ENCODE results near the gene ALDH1B1. TPM values are rescaled to one million over a fixed set of nuclear protein-coding genes. Genes with fewer than 3 reads are reported as not detected.

Gene ALDH1B1
- total and polyA plus RNA-seq, 2 of the 13 experiments (the other 11 are each of a cell fraction or from before 2014, with no cell fraction given): 45.1 to 125 TPM

GRCh38 chr9:38437193-38437823 is 44.8 kb downstream of the ALDH1B1 start (continued):
- TF ChIP-seq, protein P1, sequence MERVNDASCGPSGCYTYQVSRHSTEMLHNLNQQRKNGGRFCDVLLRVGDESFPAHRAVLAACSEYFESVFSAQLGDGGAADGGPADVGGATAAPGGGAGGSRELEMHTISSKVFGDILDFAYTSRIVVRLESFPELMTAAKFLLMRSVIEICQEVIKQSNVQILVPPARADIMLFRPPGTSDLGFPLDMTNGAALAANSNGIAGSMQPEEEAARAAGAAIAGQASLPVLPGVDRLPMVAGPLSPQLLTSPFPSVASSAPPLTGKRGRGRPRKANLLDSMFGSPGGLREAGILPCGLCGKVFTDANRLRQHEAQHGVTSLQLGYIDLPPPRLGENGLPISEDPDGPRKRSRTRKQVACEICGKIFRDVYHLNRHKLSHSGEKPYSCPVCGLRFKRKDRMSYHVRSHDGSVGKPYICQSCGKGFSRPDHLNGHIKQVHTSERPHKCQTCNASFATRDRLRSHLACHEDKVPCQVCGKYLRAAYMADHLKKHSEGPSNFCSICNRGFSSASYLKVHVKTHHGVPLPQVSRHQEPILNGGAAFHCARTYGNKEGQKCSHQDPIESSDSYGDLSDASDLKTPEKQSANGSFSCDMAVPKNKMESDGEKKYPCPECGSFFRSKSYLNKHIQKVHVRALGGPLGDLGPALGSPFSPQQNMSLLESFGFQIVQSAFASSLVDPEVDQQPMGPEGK (CRISPR knock-in tag; IDR thresholded peaks at IDR 0.05): peak; percentile 30; the same call in 1 of the 2 replicates
- TF ChIP-seq ZNF781 (CRISPR knock-in tag; IDR thresholded peaks at IDR 0.05; ENCODE audit: borderline replicate concordance, not compliant biosample characterization) (peak; percentile 79), FOSL2 (CRISPR knock-in tag; IDR thresholded peaks at IDR 0.05) (peak; percentile 68), ZFAT (CRISPR knock-in tag; conservative IDR thresholded peaks at IDR 0.05) (no peak), ZNF792 (CRISPR knock-in tag; IDR thresholded peaks at IDR 0.05) (peak; percentile 80), ZNF180 (CRISPR knock-in tag; IDR thresholded peaks at IDR 0.05; ENCODE audit: borderline replicate concordance, low read depth) (no peak), ZFP36L2 (CRISPR knock-in tag; IDR thresholded peaks at IDR 0.05) (no peak), ZBED4 (CRISPR knock-in tag; IDR thresholded peaks at IDR 0.05; ENCODE audit: borderline replicate concordance) (peak; percentile 63), PAWR (CRISPR knock-in tag; IDR thresholded peaks at IDR 0.05; ENCODE audit: borderline replicate concordance) (no peak), RCOR2 (CRISPR knock-in tag; IDR thresholded peaks at IDR 0.05) (peak; percentile 64; the same call in 1 of the 2 replicates), SP140L (CRISPR knock-in tag; IDR thresholded peaks at IDR 0.05; ENCODE audit: borderline replicate concordance) (0 out of 2 replicates have a peak, but pooled peaks have one; percentile 51), ZFP90 (CRISPR knock-in tag; IDR thresholded peaks at IDR 0.05; ENCODE audit: borderline replicate concordance) (no peak), GATAD2A (CRISPR knock-in tag; IDR thresholded peaks at IDR 0.05) (peak; percentile 74), SMAD3 (CRISPR knock-in tag; IDR thresholded peaks at IDR 0.05) (no peak), GTF3A (CRISPR knock-in tag; conservative IDR thresholded peaks at IDR 0.05) (no peak), ZNF335 (CRISPR knock-in tag; IDR thresholded peaks at IDR 0.05) (0 out of 2 replicates have a peak, but pooled peaks have one; percentile 56), CREM (IDR thresholded peaks at IDR 0.05) (peak; percentile 68; the same call in 1 of the 2 replicates), CREM (CRISPR knock-in tag; IDR thresholded peaks at IDR 0.05) (no peak), SSRP1 (CRISPR knock-in tag; IDR thresholded peaks at IDR 0.05) (no peak), SIN3A (IDR thresholded peaks at IDR 0.05; ENCODE audit: borderline replicate concordance, low read depth, low read length) (peak; percentile 80; the same call in 1 of the 2 replicates), REXO4 (CRISPR knock-in tag; IDR thresholded peaks at IDR 0.05; ENCODE audit: borderline replicate concordance) (no peak), REL (CRISPR knock-in tag; conservative IDR thresholded peaks at IDR 0.05) (no peak), MIXL1 (CRISPR knock-in tag; IDR thresholded peaks at IDR 0.05) (0 out of 2 replicates have a peak, but pooled peaks have one; percentile 37), MAFF (IDR thresholded peaks at IDR 0.05; ENCODE audit: low read depth, low read length) (peak; percentile 67)
- TF ChIP-seq, protein P2, sequence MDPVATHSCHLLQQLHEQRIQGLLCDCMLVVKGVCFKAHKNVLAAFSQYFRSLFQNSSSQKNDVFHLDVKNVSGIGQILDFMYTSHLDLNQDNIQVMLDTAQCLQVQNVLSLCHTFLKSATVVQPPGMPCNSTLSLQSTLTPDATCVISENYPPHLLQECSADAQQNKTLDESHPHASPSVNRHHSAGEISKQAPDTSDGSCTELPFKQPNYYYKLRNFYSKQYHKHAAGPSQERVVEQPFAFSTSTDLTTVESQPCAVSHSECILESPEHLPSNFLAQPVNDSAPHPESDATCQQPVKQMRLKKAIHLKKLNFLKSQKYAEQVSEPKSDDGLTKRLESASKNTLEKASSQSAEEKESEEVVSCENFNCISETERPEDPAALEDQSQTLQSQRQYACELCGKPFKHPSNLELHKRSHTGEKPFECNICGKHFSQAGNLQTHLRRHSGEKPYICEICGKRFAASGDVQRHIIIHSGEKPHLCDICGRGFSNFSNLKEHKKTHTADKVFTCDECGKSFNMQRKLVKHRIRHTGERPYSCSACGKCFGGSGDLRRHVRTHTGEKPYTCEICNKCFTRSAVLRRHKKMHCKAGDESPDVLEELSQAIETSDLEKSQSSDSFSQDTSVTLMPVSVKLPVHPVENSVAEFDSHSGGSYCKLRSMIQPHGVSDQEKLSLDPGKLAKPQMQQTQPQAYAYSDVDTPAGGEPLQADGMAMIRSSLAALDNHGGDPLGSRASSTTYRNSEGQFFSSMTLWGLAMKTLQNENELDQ (CRISPR knock-in tag; IDR thresholded peaks at IDR 0.05; ENCODE audit: borderline replicate concordance): no peak

Measured in HepG2 (cell line).